Stimulated activated CD4-positive, alpha-beta T cell treated with anti-CD3 and anti-CD28 coated beads, Interleukin-4, amount 100 ng/mL, for 4 hours (primary cell): ENCODE data around the gene IGSF23.
"Not testable (repeated sequence)": the region's sequence is repeated elsewhere in the genome, so short reads cannot be mapped to it uniquely, and the experiment has no call there.

Experiments
- DNase-seq, 2 experiments: peaks; one replicate each; pipeline ENCODE4 v3.0.0-alpha.2; 2020

Gene IGSF23

DNA sequence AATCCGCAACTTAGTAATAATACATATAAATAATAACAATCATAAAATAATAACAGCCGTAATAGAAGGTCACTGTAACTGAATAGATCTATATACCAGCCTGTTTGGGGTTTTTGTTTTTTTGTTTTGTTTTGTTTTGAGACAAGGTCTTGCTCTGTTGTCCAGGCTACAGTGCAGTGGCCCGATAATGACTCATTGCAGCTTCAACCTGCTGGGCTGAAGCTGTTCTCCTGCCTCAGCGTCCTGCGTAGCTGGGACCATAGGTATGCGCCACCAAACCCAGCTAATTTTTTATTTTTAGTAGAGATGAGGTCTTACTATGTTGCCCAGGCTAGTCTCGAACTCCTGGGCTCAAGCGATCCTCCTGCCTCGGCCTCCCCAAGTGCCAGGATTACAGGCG is 950 bp downstream of the IGSF23 start:
- no peak for DNase-seq

DNA sequence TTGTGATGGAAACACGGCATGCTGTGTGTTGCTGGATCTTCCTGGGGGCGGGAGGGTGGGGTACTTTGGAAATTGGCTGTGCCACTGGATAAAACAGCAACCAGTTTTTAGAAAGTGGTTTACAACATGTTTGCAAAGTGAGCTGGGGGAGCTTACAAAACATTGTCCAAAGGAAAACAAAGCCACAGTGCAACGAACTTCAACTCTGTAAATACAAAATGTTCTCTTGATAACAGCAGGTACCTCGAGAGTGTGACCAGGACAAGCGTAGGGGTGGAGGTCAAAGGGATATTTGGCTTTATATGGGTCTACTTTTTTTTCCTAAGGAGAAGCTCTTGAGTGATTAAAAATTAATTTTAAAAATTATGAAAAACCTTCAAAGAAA is 2.5 kb downstream of the IGSF23 start:
- DNase-seq, result no peak

DNA sequence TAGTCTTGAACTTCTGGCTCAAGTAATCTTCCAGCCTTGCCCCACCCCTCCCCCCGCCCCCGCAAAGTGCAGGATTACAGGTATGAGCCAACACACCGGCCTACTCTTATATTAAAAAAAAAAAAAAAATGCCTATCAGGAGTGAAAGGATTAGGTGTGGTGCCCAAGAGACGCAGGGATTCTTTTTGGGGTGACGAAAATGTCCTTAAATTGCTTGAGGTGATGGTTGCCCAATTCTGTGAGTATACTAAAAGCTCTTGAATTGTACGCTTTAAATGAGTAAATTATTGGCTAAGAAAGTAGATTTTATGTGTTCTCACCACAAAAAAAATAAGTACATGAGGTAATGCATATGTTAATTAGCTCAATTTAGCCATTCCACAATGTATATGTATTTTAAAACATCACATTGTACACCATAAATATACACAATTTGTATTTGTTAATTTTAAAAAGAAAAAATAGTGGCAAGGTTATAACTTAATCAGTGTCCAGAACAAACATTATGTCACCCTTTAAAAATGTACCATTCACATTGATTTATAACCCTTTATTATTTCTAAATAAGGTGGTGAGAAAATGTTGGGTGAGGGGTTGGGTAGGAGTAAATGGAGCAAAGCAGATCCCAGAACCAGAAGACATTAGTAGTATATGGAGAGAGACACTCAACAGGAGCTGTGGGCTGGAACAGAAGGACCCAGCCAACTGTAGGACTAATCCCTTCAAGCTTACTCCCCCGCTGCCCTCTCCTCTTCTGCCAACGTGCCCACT is 3.9 kb downstream of the IGSF23 start:
- no peak for DNase-seq

DNA sequence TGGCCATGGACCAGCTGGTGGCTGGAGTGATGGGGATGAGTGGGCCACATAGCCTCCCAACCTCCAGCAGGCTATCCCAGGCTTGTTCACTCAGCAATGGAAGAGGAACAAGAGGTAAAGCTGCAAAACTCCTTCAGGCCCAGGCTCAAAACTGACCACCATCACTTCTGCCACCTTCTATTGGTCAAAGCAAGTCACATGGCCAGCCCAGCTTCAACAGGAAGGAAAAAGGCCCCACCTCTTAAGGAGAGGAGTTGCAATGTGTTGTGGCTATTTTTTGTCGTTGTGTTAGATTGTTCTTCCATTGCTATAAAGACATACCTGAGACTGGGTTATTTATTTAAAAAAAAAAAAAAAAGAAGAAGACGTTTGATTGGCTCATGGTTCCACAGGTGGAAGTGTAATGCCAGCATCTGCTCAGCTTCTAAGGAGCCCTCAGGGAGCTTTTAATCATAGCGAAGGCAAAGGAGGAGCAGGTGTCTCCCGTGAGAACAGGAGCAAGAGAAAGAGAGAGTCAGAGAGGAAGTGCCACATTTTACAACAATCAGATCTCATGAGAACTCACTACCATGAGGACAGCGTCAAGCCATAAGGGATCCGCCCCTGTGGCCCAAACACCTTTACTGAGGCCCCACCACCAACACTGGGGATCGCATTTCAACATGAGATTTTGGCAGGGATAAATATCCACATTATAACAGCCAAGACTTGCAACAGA is 5.4 kb downstream of the IGSF23 start:
- DNase-seq, result no peak

DNA sequence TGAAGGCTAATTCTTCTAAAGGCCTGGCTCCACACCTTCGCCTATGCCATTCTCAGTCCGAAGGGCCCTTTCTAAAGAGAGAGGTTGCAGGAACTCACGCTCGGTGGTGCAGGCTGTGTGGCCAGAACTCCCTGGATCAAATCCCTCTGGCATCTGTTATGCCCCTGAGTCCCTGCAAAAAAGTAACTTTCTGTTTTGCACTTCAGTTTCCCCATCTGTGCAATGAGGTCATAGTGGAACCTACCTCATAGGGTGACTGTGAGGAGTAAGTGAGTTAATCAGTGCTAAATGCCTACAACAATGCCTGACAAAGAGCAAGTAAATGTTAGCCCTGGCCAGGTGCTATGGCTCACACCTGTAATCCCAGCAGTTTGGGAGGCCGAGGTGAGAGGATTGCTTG is 7.3 kb downstream of the IGSF23 start:
- DNase-seq, result no peak

DNA sequence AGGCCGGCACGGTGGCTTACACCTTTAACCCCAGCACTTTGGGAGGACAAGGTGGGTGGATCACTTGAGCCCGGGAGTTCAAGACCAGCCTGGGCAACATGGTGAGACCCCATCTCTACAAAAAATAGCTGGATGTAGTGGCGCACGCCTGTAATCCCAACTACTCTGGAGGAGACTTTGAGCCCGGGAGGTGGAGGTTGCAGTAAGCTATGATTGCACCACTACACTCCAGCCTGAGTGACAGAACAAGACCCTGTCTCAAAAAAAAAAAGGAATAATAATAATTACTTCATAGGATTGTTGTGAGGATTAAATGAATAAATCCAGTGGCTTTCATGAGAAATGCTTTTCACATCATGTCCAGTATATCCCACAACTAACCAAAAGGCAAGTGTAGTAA is 8.0 kb downstream of the IGSF23 start:
- no peak for DNase-seq

DNA sequence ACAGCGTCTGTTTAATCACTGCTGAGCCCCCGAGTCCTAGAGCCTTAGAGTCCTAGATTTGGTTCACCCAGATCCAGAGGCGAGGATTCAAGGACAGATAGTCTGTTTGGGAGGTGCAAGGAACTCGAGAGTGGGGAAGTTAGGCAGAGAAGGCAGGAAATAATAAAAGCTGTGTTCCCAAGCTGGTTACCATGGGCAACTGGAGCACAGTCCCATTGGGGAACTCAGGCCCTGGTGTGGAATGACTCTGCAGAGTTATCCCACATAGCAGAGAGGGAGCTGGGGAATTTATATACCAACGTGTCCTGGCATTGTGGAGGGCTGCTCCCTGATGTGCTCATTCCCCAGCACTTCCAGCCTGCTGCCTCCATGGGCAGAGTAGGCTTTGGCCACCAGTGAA is 9.7 kb downstream of the IGSF23 start:
- DNase-seq, result no peak

DNA sequence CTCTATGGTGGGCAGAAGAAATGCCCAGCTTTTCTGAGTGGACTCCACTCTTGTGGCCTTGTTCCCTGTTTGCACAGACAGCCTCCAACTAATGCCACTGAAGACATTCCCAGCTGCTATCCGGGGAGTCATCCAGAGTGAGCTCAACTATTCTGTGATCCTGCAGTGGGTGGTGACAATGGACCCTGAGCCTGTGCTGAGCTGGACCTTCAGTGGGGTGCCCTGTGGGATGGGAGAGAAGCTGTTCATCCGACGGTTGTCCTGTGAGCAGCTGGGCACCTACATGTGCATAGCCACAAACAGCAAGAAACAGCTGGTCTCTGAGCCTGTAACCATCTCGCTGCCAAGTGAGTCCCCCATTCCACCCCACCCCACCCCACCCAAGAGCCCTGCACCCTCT is 10.3 kb downstream of the IGSF23 start:
- no peak for DNase-seq

DNA sequence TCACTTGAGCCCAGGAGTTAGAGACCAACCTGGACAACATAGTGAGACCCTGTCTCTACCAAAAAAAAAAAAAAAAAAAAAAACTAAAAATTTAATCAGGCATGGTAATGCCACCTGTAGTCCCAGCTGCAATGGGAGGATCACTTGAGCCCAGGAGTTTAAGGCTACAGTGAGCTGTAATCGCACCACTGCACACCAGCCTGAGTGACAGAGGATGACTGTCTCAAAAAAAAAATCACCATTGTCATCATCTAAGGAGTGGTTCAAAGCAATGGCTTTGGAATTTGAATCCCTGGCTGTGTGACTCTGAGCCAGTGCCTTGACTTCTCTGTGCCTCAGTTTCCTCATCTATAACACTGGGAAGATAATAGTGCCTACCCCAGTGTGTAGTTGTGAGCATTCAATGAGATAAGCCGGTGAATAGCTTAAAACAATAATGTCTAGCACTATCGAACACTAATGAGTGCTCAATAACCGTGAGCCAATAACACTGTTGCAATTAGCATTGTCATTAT is 11.5 kb downstream of the IGSF23 start:
- no peak for DNase-seq

DNA sequence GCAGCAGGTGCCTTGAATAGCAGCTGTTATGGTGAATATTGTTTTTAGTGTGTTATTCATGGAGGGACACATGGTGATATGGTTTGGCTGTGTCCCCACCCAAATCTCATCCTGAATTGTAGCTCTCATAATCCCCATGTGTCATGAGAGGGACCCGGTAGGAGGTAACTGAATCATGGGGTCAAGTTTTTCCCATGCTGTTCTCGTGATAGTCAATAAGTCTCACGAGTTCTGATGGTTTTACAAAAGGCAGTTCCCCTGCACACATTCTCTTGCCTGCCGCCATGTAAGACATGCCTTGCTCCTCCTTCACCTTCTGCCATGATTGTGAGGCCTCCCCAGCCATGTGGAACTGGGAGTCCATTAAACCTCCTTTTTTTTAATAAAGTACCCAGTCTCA is 12.3 kb downstream of the IGSF23 start:
- not testable (repeated sequence) for DNase-seq

DNA sequence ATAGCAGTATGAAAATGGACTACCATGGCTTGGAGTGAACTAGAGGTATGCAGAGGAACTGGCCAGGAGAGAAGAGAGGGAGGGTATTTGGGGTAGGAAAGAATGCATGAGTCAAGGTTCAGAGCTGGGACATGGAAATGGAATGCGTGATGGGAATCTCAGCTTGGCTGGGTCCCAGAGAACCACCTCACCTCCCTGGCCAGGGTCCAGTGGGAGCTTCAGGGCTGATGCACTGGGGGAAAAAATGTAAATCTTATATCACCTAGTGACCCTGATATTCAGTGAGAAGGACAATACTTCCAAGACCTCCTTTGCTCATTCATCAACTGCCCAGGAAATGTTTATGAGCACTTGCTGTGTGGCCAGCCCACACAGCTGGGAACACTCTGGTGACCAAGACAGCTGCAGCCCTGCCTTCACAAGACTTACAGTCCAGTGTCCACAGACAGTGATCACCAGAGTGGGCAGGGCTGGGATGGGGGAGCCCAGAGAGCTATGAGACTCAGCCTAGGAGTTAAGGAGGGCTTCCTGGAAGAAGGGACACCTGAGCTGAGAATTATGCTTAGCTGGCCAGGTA is 12.8 kb downstream of the IGSF23 start:
- no peak for DNase-seq

DNA sequence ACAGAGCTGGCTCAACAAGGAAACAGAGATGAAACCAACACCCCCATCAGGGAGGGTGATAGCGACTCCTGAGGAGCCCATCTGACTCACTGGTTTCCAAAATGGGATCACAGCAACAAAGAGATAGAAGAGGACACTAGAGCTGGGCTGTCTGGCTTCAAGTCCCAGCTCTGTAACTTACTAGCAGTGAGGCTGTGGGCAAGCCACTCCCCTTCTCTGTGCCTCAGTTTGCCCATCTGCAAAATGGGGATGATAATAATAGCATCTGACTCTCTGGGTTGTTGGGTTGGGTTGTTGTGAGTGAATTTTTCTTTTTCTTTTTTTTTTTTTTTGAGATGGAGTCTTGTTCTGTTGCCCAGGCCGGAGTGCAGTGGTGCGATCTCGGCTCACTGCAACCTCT is 14.3 kb downstream of the IGSF23 start:
- no peak for DNase-seq

DNA sequence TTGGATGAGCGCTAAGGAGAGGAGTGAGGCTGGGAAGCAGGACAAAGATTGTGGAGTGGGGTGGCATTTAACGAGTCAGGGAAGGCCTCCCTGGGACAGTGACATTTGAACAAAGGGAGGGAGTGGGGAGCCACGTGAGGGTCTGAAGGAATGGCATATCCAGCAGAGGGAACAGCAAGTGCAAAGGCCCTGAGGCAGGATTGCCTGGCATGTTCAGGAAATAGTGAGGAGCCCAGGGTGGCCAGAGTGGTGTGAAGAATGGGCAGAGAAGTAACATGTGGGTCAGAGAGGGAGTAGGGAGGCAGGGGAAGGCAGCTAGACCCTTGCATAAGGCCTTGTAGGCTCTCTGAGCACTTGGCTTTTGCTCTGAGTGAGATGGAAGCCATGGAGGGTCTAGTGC is 15.4 kb downstream of the IGSF23 start:
- DNase-seq, result no peak

DNA sequence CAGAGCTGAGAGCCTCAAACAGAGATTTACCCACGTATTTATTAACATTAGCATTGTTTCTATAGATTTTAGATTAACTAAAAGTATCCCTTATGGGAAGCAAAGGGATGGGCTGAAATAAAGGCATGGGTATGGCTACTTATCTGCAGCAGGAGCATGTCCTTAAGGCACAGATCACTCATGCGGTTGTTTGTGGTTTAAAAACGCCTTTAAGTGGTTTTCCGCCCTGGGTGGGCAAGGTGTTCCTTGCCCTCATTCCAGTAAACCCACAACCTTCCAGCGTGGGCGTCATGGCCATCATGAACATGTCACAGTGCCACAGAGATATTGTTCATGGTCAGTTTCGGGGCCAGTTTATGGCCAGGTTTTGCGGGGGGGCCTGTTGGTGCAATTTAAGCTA is 18.2 kb downstream of the IGSF23 start:
- not testable (repeated sequence) for DNase-seq

DNA sequence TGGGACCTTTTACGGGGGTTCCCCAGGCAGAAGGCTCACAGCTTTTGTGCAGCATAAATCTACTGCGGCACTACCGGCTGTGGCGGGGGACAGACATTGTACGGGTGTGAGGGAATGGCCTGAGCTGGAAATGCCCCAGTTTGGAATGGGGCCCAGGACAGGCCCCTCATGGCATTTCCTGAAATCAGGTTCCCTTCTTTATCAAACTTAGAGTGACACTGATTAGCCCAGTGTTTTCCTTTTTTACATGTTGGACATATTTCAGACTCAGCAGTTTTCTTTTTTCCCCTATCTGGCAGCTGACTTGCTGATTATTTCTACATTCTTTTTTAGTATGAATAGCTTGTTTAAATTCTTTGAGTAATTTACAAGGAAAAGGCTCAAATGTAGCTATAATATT is 20.7 kb downstream of the IGSF23 start:
- DNase-seq, result not testable (repeated sequence)

DNA sequence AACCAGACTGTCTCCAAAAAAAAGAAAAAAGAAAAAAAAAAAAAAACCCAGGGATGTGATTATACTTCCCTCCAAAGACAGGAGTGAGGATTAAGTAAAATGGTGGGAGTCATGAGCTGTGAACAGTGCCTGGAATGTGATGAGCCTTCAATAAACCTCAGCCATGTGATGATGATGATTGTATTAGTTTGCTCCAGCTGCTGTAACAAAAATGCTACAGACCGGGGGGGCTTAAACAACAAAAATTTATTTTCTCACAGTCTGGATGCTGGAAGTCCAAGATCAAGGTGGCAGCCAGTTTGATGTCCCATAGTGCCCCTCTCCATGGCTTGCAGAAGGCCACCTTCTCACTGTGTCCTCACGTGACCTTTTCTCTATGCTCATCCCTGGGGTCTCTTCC is 21.4 kb downstream of the IGSF23 start:
- no peak for DNase-seq

DNA sequence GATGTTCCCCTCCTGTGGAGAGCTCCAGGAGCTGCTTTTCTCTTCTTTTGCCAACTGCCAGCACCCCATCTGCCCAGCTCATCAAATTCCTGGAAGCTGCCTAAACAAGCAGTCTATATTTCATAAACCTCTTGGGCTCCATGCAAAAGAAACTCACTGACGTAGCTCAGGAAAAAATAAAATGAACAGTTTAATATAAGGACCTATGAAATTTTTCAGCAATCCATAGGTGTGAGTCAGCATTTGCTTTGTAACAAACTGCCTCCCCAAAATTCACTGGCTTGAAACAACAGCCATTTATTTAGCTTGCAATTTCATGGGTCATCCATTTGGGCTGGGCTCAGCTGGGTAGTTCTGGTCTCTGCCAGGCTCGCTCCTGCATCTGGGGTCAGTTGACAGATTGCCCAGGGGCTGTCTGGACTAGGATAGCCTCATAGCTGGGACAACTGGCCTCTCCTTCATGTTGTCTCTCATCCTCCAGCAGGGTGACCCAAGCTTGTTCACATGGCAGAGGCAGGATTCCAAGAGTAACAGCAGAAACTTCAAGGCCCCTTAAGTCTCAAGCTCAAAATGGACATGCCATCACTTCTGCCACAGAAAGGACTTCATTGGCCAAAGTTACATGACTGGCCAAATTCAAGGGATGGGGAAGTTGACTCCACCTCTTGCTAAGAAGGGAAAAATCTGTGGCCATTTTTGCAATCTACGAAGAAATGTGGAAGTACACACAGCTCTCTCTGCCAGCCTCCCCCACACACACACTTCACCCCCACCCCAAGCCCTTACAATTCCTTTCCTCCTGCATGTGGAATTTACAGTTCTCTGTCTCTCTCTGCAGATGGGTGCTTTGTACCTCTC is 22.4 kb downstream of the IGSF23 start:
- no peak for DNase-seq

DNA sequence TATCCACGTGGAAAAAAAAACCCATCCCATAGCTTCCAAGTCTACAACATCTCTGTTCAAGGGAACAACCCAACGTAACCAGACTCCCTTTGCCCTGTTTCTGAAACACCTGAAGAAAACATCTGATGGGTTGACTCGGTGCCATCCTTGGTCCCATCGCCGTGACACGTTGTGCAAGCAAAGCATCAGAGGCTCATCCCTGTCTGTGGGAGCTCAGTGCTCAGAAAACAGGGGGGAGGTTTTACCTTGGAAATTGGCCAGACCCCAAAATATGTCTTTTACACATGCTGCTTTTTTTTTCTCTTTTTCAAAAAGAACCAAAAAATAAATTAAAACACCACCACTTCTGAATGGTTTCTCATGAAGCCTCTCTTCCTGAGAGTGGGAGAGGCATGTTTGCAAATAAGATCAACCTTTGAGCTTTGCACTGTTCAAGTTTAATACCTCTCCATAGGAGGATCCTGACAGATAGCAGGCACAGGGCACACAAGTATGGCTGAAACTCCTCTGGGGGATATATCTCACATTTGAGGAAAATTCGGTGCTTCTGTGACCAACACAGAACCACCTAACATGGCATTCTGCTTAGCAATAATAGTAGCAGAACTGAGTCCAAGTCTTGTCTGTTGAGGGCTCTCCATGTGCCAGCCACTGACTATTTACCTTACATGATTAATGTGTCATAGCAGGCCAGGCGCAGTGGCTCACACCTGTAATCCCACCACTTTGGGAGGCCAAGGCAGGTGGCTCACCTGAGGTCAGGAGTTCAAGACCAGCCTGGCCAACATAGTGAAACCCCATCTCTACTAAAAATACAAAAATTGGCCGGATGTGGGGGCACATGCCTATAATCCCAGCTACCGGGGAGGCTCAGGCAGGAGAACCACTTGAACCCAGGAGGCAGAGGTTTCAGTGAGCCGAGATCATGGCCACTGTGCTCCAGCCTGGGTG is 23.4 kb downstream of the IGSF23 start:
- no peak for DNase-seq

DNA sequence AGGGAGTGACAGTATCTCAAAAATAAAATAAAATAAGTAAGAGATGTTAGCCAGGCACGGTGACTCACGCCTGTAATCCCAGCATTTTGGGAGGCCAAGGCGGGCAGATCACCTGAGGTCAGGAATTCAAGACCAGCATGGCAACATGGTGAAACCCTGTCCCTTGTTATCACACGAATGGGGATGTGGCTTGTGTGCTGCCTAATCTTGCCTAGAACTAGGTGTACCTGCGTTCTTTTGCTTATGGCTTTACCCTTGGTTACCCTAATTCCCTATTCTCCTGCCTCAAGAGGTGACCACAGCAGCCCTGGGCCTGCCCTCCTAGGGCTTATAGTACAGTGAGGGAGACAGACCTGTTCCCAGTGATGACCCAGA is 24.0 kb downstream of the IGSF23 start:
- no peak for DNase-seq

DNA sequence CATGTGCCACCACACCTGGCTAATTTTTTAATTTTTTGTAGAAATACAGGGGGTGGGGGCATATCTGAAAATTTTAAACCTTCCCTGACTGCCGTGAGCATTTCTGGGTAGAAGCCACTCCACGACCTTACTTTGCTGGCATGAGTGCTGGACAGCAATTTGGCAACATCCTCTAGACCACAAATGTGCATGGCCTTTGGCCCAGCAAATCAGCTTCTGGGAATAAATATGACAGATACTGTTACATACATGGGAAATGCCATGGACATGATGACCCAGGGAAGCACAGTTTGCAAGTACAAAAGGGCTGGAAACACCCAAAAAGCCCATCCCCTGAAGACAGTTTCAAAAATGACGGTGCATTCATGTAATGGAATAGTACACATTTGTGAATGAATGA is 27.2 kb downstream of the IGSF23 start:
- DNase-seq, result no peak

DNA sequence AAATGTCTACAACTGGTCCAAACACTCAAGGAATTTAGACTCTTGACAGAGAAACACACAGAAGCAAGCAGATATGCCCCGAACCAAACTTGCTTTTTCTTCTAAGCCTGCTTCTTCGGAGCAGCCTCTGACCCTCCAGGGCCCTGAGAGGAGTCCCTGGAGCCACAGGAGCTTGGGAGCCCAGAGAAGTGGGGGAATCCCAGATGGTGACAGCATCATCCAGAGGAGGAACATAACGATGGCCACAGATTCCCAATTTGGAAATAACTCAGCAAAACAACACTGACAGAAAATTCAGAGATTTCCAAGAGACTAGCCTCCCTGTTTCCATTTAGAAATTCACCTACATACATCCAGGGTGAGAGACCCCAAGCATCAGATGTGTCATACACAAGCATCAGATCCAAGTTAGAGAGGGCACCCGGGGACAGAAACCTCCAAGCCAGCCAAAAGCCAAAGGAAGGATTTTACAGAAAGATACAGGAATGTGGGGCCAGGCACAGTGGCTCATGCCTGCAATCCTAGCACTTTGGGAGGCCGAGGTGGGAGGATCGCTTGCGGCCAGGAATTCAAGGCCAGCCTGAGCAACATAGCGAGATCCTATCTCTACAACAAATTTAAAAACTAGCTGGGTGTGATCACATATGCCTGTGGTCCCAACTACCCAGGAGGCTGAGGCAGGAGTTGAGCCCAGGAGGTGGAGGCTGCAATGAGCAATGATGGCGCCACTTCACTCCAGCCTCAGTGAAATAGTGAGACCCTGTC is 28.3 kb downstream of the IGSF23 start:
- DNase-seq, result no peak
